NK-92 treated with Interleukin-12 subunit alpha and Interleukin-12 subunit beta, amount 100 ng/mL, for 24 hours (cell line): Measurements from ENCODE around the gene PKD2L2.
"Not testable (repeated sequence)": the region's sequence is repeated elsewhere in the genome, so short reads cannot be mapped to it uniquely, and the experiment has no call there.

Source experiments
- DNase-seq: peaks from one replicate; lab custom pipeline; 2025; lab: John Stamatoyannopoulos, UW

Gene PKD2L2

GRCh38 chr5:137957948-137958347 lies 68.7 kb downstream of the PKD2L2 start:
- no peak for DNase-seq

- DNase-seq = no peak
Measured at GRCh38 chr5:137959488-137959887, 70.2 kb downstream of the PKD2L2 start.

- DNase-seq = no peak
Measured at GRCh38 chr5:137960141-137960540, 70.9 kb downstream of the PKD2L2 start.

GRCh38 chr5:137960819-137961218 lies 71.6 kb downstream of the PKD2L2 start:
- no peak for DNase-seq

- DNase-seq = not testable (repeated sequence)
Measured at GRCh38 chr5:137970384-137970783, 81.1 kb downstream of the PKD2L2 start.

GRCh38 chr5:137975208-137975607 lies 86.0 kb downstream of the PKD2L2 start:
- no peak for DNase-seq

GRCh38 chr5:137989419-137989818 lies 100.2 kb downstream of the PKD2L2 start:
- no peak for DNase-seq
